PC-3 (cell line): ENCODE results near the gene SLC8A2.

Source experiments
- EZH2 ChIP-seq: fragments of 300-600 bp; sonication (generic); IDR thresholded peaks from one replicate; pipeline ENCODE4 v1.6.1; 2017; ENCODE audit warnings: antibody characterized with exemption, mild to moderate bottlenecking, low read length; ENCODE audit not compliant: unreplicated experiment
- EZH2phosphoT487 ChIP-seq: fragments of 300-600 bp; sonication (generic); IDR thresholded peaks from 2 replicates; pipeline ENCODE4 v1.6.1; 2018; ENCODE audit warnings: mild to moderate bottlenecking, antibody characterized with exemption, low read length, borderline replicate concordance
- TF ChIP-seq, protein P1 (sequence below): fragments of 300-600 bp; sonication (generic); conservative IDR thresholded peaks from 2 replicates; pipeline ENCODE4 v1.5.1; 2017; ENCODE audit warnings: antibody characterized with exemption, low read depth, mild to moderate bottlenecking, low read length

GRCh38 chr19:47407417-47407774 is 64.3 kb downstream of the SLC8A2 start:
- TF ChIP-seq, protein P1, sequence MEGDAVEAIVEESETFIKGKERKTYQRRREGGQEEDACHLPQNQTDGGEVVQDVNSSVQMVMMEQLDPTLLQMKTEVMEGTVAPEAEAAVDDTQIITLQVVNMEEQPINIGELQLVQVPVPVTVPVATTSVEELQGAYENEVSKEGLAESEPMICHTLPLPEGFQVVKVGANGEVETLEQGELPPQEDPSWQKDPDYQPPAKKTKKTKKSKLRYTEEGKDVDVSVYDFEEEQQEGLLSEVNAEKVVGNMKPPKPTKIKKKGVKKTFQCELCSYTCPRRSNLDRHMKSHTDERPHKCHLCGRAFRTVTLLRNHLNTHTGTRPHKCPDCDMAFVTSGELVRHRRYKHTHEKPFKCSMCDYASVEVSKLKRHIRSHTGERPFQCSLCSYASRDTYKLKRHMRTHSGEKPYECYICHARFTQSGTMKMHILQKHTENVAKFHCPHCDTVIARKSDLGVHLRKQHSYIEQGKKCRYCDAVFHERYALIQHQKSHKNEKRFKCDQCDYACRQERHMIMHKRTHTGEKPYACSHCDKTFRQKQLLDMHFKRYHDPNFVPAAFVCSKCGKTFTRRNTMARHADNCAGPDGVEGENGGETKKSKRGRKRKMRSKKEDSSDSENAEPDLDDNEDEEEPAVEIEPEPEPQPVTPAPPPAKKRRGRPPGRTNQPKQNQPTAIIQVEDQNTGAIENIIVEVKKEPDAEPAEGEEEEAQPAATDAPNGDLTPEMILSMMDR, result no peak
- TF ChIP-seq EZH2 (no peak), EZH2phosphoT487 (no peak)
